C4-2B (cell line): ENCODE results near the gene IGFALS.

Experiments
- ZFX ChIP-seq: fragments of 450-650 bp; IDR thresholded peaks from 2 replicates; pipeline ENCODE4 v1.6.1; 2017
- TF ChIP-seq, protein P1 (sequence below): fragments of 450-650 bp; conservative IDR thresholded peaks from 2 replicates; pipeline ENCODE4 v1.5.1; 2017; ENCODE audit warnings: mild to moderate bottlenecking

DNA sequence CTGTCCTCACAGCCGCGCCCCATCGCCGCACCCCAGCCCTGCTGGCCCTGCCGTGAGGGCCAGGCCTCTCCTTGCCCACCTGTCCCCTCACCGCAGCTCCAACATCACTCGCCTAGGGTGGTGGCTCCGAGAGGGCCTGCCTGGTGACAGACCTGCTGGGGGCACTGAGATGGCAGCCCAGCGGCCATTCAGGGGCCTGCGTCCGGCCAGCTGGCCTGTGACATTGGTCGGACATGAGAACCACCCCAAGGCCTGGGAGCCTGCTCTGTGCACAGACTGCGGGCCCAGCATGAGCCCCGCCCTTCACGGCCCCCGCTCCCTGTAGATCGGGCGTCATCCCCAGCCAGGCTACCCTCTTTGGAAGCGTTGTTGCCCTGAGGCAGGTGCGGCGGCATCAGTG lies 34.0 kb downstream of the IGFALS start:
- TF ChIP-seq, protein P1, sequence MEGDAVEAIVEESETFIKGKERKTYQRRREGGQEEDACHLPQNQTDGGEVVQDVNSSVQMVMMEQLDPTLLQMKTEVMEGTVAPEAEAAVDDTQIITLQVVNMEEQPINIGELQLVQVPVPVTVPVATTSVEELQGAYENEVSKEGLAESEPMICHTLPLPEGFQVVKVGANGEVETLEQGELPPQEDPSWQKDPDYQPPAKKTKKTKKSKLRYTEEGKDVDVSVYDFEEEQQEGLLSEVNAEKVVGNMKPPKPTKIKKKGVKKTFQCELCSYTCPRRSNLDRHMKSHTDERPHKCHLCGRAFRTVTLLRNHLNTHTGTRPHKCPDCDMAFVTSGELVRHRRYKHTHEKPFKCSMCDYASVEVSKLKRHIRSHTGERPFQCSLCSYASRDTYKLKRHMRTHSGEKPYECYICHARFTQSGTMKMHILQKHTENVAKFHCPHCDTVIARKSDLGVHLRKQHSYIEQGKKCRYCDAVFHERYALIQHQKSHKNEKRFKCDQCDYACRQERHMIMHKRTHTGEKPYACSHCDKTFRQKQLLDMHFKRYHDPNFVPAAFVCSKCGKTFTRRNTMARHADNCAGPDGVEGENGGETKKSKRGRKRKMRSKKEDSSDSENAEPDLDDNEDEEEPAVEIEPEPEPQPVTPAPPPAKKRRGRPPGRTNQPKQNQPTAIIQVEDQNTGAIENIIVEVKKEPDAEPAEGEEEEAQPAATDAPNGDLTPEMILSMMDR: no peak
- no peak for TF ChIP-seq ZFX
